ENCODE data around the gene SOD2. TPM values are rescaled to one million over a fixed set of nuclear protein-coding genes. Genes with fewer than 3 reads are reported as not detected.
"Not testable (repeated sequence)": the region's sequence is repeated elsewhere in the genome, so short reads cannot be mapped to it uniquely, and the experiment has no call there.

SOD2 gene
- total RNA-seq, 1 donor from 2014 or later: 41.3 TPM

GRCh38 chr6:159722655-159723054, 29.6 kb upstream of the SOD2 start:
- no peak for DNase-seq (ENCODE audit: low spot score)
- Mint-ChIP-seq H3K27me3 (ENCODE audit: unreplicated experiment) (no peaks in the 10 kb centered on the region), H3K27ac (ENCODE audit: unreplicated experiment) (no peak overlapping the region), H3K4me1 (ENCODE audit: unreplicated experiment) (peaks cover 7% of the 10 kb centered on the region), H3K9me3 (ENCODE audit: unreplicated experiment) (peaks cover 5% of the 10 kb centered on the region), H3K36me3 (ENCODE audit: low read depth, unreplicated experiment) (peaks cover 21% of the 10 kb centered on the region), H3K4me3 (ENCODE audit: unreplicated experiment) (no peak overlapping the region)
- TF ChIP-seq, protein P1, sequence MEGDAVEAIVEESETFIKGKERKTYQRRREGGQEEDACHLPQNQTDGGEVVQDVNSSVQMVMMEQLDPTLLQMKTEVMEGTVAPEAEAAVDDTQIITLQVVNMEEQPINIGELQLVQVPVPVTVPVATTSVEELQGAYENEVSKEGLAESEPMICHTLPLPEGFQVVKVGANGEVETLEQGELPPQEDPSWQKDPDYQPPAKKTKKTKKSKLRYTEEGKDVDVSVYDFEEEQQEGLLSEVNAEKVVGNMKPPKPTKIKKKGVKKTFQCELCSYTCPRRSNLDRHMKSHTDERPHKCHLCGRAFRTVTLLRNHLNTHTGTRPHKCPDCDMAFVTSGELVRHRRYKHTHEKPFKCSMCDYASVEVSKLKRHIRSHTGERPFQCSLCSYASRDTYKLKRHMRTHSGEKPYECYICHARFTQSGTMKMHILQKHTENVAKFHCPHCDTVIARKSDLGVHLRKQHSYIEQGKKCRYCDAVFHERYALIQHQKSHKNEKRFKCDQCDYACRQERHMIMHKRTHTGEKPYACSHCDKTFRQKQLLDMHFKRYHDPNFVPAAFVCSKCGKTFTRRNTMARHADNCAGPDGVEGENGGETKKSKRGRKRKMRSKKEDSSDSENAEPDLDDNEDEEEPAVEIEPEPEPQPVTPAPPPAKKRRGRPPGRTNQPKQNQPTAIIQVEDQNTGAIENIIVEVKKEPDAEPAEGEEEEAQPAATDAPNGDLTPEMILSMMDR (IDR thresholded peaks at IDR 0.05; ENCODE audit: unreplicated experiment): no peak

DNA sequence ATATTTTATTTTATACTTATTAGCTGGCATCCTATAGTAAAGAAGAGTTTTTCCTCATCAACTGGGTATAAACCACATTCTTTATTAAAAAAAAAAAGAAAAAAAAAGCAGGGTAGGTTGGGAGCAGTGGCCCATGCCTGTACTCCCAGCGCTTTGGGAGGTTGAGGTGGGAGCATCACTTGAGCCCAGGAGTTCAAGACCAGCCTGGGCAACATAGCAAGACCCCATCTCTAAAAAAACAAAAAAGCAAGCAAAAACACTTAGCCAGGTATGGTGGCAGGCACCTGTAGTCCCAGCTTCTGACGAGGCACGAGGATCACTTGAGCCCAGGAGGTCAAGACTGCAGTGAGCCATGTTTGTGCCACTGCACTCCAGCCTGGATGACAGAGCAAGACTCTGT, 28.9 kb upstream of the SOD2 start:
- not testable (repeated sequence) for H3K4me3 Mint-ChIP-seq (ENCODE audit: unreplicated experiment); H3K4me1 Mint-ChIP-seq (ENCODE audit: unreplicated experiment); H3K27me3 Mint-ChIP-seq (ENCODE audit: unreplicated experiment)

DNA sequence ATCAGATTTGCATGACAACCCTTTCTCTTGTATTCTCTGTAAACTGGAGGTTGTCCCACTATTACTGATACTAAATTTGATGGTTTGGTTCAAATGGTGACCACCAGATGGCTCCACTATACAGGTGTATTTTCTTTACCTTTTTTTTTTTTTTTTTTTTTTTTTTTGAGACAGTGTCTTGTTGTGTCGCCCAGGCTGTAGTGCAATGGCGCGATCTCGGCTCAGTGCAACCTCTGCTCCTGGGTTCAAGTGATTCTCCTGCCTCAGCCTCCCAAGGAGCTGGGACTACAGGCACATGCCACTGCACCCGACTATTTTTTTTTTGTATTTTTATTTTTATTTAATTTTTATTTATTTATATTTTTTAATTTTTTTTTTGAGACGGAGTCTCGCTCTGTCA, 27.7 kb upstream of the SOD2 start:
- Mint-ChIP-seq H3K36me3 (ENCODE audit: low read depth, unreplicated experiment) (peaks cover 15% of the 10 kb centered on the region), H3K27me3 (ENCODE audit: unreplicated experiment) (no peaks in the 10 kb centered on the region), H3K9me3 (ENCODE audit: unreplicated experiment) (peaks cover 5% of the 10 kb centered on the region), H3K27ac (ENCODE audit: unreplicated experiment) (no peak overlapping the region), H3K4me3 (ENCODE audit: unreplicated experiment) (no peak overlapping the region), H3K4me1 (ENCODE audit: unreplicated experiment) (no peaks in the 10 kb centered on the region)
- TF ChIP-seq, protein P1 (IDR thresholded peaks at IDR 0.05; ENCODE audit: unreplicated experiment): peak; percentile 50
- DNase-seq (ENCODE audit: low spot score): peak; percentile 11

More for the DNA sequence above, 28.9 kb upstream of the SOD2 start:
- H3K9me3 Mint-ChIP-seq (ENCODE audit: unreplicated experiment); DNase-seq (ENCODE audit: low spot score); H3K27ac Mint-ChIP-seq (ENCODE audit: unreplicated experiment): not testable (repeated sequence)
- H3K36me3 Mint-ChIP-seq (ENCODE audit: low read depth, unreplicated experiment): peaks cover 21% of the 10 kb centered on the region

DNA sequence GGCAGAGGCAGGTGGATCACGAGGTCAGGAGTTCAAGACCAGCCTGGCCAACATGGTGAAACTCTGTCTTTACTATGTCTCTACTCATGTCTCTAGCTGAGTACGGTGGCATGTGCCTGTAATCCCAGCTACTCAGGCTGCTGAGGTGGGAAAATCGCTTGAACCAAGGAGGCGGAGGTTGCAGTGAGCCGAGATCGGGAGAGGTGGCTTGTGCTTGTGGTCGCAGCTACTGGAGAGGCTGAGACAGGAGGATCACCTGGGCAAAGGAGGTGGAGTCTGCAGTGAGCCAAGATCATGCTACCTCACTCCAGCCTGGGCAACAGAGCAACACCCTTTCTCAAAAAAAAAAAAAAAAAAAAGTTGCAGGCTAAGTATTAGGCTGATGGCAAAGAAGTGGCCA, 26.2 kb upstream of the SOD2 start:
- H3K27ac Mint-ChIP-seq (ENCODE audit: unreplicated experiment): no peak overlapping the region
- H3K27me3 Mint-ChIP-seq (ENCODE audit: unreplicated experiment): peaks cover 2% of the 10 kb centered on the region
- H3K36me3 Mint-ChIP-seq (ENCODE audit: low read depth, unreplicated experiment): peaks cover 14% of the 10 kb centered on the region
- H3K4me3 Mint-ChIP-seq (ENCODE audit: unreplicated experiment): no peak overlapping the region
- no peak for DNase-seq (ENCODE audit: low spot score)
- TF ChIP-seq, protein P1 (IDR thresholded peaks at IDR 0.05; ENCODE audit: unreplicated experiment): no peak
- H3K4me1 Mint-ChIP-seq (ENCODE audit: unreplicated experiment): peaks cover 7% of the 10 kb centered on the region
- H3K9me3 Mint-ChIP-seq (ENCODE audit: unreplicated experiment): peaks cover 5% of the 10 kb centered on the region

GRCh38 chr6:159718634-159719033, 25.6 kb upstream of the SOD2 start:
- H3K36me3 Mint-ChIP-seq (ENCODE audit: low read depth, unreplicated experiment): peaks cover 10% of the 10 kb centered on the region
- H3K4me3 Mint-ChIP-seq (ENCODE audit: unreplicated experiment): no peak overlapping the region
- peaks cover 7% of the 10 kb centered on the region for H3K4me1 Mint-ChIP-seq (ENCODE audit: unreplicated experiment)
- TF ChIP-seq, protein P1 (IDR thresholded peaks at IDR 0.05; ENCODE audit: unreplicated experiment): no peak
- peaks cover 5% of the 10 kb centered on the region for H3K9me3 Mint-ChIP-seq (ENCODE audit: unreplicated experiment)
- DNase-seq (ENCODE audit: low spot score): no peak
- H3K27me3 Mint-ChIP-seq (ENCODE audit: unreplicated experiment): peaks cover 2% of the 10 kb centered on the region
- H3K27ac Mint-ChIP-seq (ENCODE audit: unreplicated experiment): no peak overlapping the region

All from endothelial cell (in vitro differentiated cells).